WERI-Rb-1 (cell line): Measurements from ENCODE around the gene CEACAM18.

Source experiments
- DNase-seq: peaks from one replicate; pipeline ENCODE4 v3.0.0-alpha.2; 2020
- H3K27ac ChIP-seq: fragments of 250-450 bp; sonication (Bioruptor Pico); 2 replicates; pipeline ENCODE4 v1.5.1; 2020; ENCODE audit warnings: mild to moderate bottlenecking, moderate library complexity
- H3K27me3 ChIP-seq: fragments of 250-450 bp; sonication (Bioruptor Pico); 2 replicates; pipeline ENCODE4 v1.5.1; 2021; ENCODE audit warnings: mild to moderate bottlenecking, low read depth, moderate library complexity; ENCODE audit not compliant: insufficient read depth, severe bottlenecking
- H3K36me3 ChIP-seq: fragments of 250-450 bp; sonication (Bioruptor Pico); 2 replicates; pipeline ENCODE4 v1.5.1; 2020; ENCODE audit warnings: mild to moderate bottlenecking, moderate library complexity
- H3K4me3 ChIP-seq: 2 replicates; pipeline ENCODE4 v1.5.1; 2011; ENCODE audit warnings: low read depth, mild to moderate bottlenecking, control low read depth, low read length
- H3K9me3 ChIP-seq: fragments of 250-450 bp; sonication (Bioruptor Pico); 2 replicates; pipeline ENCODE4 v1.5.1; 2021; ENCODE audit warnings: mild to moderate bottlenecking, moderate library complexity; ENCODE audit not compliant: severe bottlenecking
- CTCF ChIP-seq: IDR thresholded peaks from 2 replicates; pipeline ENCODE4 v1.5.1; 2011; ENCODE audit warnings: low read depth, mild to moderate bottlenecking, control low read depth, inconsistent platforms, low read length

The CEACAM18 gene

GRCh38 chr19:51531349-51532315 lies 53.3 kb downstream of the CEACAM18 start, which contains the start of gene SIGLEC6:
TSS of gene SIGLEC6 (minus strand) at chr19:51531670. CDS start at chr19:51531648, 22 bp downstream.
- H3K4me3 ChIP-seq, result no peak within 1 kb of the TSS
- no peak for DNase-seq
- H3K27me3 ChIP-seq, result peaks cover 90% of the 10 kb centered on the region
- H3K36me3 ChIP-seq, result no peaks in the 10 kb centered on the region
- H3K27ac ChIP-seq, result no peak within 1 kb of the TSS
- TF ChIP-seq CTCF, result no peak
- H3K9me3 ChIP-seq, result no peaks in the 10 kb centered on the region

- Histone ChIP-seq H3K9me3 (no peaks in the 10 kb centered on the region), H3K27me3 (peaks cover 89% of the 10 kb centered on the region), H3K4me3 (no peak overlapping the region), H3K36me3 (no peaks in the 10 kb centered on the region), H3K27ac (no peak overlapping the region)
- TF ChIP-seq CTCF, result no peak
- DNase-seq, result no peak
These were observed 57.2 kb downstream of the CEACAM18 start for GRCh38 chr19:51535535-51535934.

GRCh38 chr19:51539821-51540366 lies 61.6 kb downstream of the CEACAM18 start:
- H3K36me3 ChIP-seq, result no peaks in the 10 kb centered on the region
- no peak for TF ChIP-seq CTCF
- H3K9me3 ChIP-seq, result no peaks in the 10 kb centered on the region
- H3K27ac ChIP-seq, result no peak overlapping the region
- no peak overlapping the region for H3K4me3 ChIP-seq
- H3K27me3 ChIP-seq, result peaks cover 92% of the 10 kb centered on the region
- DNase-seq, result no peak
